Measurements from ENCODE around the gene SLBP.

Gene SLBP

DNA sequence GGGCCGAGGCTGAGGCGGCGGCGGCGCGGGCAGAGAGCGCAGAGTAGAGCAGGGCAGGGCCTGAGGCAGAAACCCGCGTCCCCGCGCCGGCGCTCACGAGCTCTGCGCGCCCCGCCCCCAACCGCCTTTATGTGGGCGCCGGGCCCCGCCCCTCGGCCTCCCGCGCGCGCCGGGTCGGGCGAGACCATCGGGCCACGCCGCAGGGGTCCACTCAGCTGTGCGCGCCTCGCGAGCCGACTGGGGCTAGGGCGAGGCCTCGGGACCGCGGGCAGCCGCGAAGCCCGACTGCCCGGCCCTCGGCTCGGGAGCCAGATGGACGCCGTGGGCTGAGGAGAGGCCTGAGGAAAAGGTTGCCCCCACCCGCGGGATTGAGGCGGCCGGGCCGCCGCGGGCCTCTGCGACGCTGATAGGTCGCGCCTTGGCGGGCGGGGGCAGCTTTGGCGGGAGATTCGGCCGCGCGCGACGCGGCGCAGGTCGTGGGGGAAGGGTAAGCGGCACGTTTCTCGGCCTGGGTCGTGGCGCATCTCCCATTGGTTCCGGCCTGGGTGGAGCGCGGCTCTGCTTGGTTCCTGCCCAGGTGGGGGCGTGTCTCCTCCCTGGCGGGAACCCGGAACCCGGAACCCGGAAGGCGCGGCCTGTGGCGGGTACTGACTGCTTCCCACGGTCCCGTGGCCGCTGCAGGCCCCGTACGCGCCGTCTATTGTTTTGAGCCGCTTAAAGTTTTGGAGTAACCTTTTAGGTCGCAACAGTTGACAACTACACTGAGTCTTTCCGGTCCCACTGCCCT, at the start of gene SLBP:
TSS of gene SLBP (minus strand) at position 104 of the 787 bp plus-strand sequence. CDS start 131 bp downstream, outside the sequence.
- peak; percentile 99 for DNase-seq

DNA sequence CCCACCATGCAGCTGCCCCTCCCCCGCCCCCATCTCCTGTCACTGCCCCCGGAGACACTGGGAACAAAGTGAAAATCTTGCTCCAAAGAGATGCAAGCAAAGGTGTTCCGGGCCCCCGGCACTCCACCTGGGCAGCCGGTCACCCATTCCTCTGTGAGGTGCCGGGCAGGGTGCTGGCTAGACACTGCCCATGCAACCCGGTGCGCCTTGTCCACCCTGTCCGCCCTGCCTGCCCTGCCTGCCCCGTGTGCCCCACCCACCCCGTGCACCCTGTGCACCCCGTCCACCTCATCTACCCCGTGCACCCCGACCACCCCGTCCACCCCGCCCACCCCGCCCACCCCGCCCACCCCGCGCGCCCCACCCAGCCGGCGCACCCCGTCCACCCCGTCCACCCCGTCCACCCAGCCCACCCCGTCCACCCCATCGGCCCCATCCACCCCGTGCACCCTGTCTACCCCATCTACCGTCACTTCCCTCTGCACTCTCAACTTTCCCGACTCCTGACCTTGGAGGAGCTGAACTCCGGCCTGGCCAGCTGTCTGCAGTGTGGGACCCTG, 49.1 kb upstream of the SLBP start:
- DNase-seq: no peak

DNA sequence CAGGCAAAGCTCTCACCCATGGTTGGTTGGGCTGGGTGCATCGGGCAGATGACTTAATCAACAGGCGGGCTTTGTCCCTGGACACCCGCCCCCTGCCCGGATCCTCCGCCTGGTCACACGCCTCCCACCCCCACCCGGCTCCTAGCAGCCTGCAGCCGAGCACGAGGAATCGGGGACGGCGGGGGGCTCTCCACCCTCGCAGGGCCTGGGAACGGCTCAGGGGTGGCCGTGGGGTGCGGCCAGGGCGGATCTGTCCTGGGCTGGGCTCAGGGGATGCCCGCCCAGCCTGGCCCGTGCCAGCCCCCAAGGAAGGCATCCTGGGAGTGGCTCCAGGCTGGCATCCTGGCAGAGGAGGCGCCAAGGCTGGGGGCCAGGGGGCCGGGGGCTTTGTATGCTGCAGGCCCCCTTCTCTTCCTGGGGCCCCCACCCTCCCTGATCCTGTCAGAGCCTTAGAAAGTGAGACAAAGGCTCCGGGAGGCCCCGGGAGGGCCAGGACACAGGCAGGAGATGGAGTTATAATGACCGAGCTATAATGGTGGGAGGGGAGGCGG, 48.5 kb upstream of the SLBP start:
- DNase-seq: no peak

DNA sequence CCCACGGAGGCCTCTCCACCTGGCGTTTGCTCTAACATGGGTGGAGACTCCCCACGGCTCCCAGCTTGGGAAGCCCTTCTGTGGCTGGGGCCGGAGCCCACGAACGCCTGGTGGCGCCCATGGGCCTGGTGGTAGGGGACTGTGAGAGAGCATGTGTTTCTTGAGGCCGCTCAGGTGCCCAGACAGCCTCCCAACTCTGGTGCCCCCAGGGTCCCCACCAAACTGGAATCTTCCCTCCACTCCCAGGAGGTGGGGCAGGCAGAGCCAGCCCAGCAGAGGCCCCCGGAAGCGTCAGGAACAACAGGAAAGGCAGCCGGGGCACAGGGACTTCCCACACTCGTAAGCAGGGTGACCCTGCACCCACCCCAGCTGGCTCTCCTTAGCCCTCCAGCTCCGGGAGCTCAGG, 47.7 kb upstream of the SLBP start:
- DNase-seq: no peak

DNA sequence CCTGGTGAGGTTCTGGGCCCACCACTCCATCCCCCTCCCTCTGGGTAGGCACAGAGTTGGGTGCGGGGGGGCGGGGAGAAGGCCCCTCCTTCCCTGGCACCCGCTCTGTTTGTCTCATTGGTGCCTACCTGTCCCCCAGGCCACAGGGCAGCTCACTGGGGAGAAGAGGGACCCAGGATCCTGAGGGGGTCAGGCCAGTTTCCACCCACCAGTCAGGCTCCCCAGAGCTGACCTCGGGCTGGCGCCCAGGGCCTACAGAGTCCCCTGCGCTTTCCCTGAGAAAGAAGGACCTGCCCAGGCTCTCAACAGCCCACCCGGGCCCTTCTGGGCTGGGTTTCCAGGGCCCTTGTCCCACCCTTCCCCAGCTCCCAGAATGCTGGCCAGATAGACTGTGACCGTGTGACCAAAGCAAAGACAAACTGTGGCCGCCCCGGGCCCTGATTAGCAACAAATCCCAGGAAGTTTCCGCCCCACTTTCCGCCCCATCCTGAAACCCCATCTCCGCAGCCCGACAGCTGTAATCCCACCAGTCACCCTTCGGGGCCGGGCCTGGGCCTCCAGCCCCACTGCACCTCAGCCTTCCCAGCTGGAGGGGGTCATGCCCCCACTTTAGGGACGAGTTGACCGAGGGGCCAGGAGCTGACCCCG, 47.2 kb upstream of the SLBP start:
- DNase-seq: no peak

DNA sequence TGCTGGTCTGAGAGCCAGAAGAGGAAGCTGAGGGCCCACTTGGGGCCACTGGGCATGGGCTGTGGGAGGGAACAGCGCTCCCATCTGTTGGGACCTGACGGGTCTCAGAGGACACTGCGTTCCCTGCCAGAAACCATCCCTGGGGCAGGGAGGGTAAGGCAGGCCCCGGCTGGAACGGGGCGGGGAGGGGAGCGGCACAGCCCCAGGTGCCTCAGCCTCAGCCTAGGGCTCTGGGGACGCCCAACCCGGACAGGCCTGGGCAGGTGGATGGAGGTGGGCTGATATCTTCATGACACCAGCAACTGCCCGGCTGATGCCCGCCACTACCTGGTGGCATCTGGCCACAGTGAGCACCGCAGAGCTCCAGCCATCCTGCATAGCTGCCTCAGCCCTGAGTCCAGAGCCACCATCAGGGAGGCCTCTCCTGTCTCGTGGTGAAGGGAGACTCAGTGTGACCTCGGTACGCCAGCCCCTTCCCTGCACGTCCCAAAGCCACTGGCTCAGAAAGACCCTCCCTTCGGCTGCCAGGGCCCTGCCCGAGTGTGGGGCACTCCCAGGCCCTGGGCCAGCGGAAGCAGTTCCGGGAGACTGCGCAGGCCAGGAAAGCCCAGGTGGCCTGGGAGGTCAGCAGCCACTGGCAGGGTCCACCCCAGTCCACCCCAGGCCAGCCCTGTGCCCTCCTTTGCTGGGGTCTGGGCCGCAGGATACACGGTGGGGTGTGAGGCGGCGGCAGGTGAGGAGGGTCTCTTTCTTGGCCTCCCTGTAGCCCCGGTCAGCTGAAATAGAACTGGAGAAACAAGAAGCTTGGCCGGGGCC, 46.4 kb upstream of the SLBP start:
- no peak for DNase-seq

DNA sequence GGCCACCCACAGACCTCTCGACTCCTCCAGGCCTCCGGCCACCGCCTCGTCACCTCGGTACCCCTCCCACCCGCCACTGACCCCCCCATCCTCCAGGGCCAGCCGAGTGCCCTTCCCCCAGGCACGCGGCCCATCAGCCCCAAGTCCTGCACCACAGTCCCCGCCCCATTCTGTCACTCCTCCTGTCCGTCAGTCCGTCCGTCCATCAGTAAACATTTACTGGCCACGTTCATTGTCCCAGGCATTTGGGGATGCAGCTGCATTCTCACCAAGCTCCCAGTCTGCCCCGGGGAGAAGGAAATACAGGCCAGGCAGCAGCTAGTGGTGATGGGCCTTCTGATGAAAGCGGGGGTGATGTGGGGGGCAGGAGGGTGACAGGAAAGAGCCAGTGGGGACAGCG, 45.7 kb upstream of the SLBP start:
- DNase-seq: no peak

DNA sequence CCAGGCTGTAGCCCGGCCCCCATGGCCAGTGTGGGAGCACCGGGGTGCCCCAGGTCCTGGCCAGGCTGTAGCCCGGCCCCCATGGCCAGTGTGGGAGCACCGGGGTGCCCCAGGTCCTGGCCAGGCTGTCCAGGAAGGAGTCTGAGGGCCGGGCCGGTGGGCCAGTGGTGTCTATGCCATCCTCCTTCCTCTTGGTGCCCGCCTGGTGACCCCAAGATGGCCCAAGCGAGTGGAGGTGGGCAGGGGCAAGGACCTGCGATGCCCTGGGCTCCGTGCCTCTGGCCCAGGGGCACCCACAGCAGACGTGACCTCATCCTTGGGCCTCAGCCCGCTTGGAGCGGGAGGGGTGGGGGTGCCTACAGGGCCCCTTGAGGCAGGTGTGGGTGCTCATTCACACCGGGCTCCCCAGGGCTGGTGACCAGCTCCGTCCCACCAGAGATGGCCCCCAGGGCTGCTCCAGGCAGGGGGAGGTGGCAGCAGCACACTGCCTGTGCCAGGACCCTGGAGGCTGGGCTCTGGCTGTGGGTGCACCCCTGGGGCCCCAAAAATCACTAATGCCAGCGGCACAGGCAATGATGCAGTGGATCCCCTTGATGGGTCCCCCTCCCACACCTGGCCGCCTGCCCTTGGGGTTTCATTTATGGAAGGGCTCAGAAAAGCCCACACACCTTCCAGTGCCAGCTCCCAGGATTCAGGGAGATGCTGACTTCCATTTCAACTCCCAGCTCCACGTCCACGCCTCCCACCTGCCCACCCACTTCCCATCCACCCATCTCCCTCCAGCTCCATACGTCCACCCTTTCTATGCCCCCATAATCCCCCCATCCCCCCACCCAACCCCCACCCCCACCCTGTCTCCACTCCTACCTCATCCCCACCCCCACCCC, 45.0 kb upstream of the SLBP start:
- no peak for DNase-seq

DNA sequence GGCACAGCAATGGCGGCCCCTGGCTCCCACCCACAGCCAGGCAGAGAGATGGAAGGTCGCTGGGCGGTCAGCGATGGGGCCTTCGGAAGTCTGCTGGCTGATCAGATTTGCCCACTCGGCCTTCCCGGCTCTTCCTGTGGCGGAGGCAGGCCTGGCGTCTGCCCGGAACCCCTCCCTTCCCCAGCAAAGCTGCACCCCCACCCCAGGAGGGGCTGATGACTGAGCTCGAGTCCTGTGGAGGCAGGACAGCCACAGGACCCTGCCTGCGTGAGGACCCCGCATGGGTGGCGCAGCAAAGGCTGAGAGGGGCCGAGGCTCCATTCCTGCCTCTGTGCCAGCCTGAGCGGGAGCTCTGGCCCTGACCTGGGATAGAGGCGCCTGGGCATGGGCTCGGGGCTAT, 44.0 kb upstream of the SLBP start:
- DNase-seq: no peak

DNA sequence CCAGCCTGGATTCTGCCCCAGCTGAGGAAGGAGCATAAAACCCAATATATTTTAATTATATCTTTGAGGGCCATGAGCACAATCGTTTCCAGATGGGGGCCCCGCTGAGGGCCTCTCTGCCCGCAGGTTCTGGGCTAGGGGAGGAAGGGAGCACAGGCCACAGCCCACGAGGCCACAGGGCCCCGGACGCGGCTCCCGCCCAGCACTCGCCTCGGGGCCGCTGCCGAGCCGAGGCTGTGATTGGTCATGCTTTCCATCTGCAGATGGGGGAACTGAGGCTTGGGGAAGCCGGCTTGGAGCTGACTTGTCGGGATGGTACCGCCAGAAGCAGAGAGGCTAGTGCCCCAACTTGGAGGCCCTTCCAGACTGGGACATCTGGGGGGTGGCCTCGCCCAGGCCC, 43.2 kb upstream of the SLBP start:
- no peak for DNase-seq

DNA sequence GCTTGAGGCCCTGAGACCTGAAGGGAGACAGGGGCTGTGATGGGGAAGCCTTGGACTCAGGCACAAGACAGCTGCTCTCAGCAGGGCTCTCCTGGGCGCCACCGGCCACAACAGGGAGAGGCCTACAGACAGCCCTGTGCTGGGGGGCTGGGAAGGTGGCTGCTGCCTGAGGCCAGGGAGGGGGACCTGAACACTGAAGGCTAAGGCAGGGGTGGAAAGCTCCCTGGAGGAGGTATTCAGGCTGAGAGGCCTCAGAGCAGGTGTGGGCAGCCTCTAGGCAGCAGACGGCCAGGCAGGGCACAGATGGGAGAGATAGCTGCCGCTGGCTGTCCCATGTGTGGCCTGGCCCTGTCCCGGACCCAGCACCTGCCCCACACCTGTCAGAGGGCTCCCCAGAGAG, 42.2 kb upstream of the SLBP start:
- no peak for DNase-seq

DNA sequence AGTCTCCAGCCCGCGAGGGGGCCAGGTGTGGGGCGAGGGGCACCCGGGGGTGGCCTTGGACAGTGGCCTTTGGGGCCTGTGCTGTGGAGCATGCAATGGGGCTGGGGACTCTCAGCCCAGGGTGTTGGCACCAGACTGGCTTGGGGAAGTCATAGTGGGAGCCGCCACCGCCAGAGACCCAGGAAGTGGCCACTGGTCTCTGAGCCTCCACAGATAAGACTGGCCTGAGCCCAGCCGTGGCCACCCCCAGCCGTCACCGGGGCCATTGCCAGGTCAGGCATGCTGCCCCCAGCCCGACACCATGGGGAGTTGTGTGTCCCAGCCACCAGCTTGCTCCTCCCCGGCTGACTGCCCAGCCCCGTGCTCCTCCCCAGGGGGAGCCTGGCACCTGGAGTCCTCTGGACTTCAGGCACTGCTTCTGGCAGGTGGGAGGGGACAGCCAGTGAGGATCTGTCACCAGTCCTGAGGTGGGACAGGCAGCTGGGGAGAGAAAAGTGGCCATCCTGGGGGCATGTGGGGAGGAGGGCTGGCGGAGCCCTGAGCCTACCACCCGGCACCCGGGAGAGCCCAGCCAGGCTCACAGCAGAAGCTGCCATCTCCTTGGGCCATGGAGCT, 41.7 kb upstream of the SLBP start:
- DNase-seq: no peak

DNA sequence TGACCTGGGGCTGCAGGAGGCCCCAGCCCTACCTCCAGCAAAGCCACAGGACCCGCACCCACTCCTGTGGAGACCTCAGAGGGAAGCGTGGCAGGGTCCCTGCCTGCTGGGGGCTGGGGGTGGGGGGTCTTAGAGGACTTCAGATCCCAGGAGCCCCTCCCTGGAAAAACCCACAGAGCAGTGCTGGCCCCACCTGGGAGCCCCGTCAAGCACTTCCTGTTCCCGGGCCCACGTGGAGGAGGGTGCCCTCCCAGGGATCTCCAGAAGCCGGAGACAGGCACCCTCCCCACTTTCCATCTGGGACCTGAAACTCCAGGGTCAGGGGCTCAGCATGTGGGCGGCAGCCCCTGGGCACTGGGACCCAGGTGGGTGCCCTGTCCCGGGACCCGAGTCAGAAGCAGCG, 41.2 kb upstream of the SLBP start:
- no peak for DNase-seq

DNA sequence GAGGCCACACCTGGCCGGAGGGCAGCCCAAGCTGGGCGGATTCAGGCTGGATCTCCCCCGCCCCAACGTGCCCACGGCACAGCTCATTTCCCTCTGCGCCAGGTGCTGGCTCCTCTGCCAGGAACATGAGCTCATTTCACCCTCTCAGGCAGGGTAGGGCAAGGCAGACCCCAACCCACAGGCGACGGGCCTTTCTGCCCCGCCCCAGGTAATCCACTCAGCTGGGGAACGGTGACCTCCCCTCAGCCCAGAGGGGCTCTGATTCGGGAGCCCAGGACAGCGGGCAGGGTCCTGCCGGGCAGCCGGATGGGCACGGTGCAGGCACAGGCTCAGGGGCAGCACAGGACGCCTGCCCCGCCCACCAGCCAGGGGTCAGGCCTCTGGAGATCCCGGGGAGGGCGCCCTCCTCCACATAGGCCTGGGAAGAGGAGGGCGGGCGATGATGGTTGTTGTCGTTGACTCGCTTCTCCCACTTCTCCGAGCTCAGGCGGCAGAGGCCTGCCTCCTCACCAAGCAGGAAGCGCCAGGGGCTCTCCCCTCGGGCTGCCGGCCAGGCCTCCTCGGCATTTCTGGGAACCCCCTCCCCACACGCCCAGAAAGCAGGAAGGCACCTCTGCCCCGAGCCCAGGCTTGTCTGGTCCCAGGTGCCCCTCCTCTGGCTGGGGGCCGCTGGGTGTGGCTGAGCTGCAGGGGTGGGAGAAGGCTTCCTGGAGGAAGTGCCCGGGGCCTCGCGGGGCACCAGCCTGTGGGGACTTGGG, 40.3 kb upstream of the SLBP start:
- peak; percentile 45 for DNase-seq

DNA sequence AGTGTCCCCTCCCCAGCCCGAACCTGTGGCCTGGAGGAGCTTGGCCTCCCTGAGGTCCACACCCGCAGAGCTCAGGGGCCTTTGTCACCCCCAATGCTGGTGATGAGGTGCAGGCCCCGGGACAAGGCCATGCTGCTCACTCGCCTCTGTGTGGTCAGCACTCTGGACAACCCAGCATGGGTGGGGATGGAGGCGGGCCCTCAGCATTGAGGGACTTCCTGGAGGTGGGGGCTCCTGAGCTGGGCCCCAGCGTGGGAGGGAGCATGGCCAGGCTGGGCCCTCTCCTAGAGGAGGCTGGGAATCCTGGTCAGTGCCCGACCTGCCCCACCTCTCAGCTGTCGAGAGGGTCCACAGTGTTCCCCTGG, 39.8 kb upstream of the SLBP start:
- DNase-seq: no peak

DNA sequence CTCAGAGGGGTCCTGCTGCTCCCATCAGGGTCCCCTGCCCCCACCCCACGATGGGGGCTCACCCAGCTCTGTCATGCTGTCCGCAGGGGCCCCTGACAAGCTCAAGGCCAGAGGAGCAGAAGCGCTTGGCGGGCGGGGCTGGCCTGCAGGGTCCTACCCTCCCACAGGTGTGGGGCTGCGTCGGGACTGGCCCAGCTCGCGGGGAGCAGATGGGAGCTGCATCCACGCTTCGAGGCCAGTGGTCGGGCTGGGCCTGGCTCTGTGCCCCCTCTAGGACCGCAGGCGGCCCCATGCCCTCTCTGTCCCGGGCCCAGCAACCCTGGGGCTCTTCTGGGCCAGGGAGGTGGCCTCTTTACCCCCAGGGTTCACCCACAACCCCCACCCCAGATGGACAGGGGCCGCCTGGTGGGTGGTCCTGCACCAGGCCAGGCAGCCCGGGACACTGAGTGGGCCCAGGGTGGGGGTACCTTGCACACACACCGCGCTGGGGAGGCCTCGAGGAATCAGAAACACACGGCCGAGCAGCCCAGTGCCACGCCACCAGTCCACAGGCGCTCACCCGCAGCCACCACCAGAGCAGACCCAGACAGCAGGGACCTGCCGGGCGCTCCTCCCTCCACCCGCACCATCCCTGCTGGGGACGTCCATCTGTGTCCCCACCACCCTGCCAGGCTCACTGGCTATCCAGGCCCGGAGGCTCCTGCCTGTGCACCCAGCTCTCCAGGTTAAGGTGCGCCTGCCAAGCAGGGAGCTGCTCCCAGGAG, 39.2 kb upstream of the SLBP start:
- no peak for DNase-seq

DNA sequence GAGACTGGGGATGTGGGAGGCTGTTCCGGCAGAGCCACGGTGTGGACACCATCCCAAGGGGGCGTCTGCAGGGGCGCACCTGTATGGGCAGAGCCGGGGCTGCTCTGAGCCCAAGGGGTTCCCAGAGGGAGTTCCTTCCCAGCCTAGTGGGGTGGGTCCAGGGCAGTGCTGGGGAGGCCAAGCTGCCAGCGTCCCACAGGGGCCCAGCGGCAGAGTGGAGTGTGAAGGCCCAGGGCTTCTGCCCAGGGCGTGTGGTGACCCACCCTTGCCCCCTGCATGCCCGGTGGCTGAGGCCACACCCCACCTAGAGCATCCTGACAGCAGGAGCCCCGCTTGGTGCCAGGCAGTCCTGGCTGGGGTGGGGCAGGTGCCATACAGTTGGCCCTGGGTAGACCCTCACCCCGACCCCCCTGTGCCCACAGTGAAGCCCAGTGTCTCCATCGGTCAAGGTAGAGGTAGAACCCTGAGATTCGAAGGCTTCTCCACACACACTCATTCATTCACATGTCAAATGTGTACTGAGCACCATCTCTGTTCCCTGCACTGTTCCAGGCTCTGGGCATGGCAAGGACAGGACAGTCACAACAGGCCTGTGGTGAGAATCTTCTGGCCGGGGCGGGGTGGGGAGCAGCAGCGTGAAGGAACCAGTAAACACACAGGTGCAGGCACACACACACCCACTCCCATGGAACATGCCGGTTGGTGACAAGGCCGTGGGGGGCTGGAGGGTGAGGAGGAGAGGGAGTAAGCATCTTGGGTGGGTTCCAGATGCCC, 38.4 kb upstream of the SLBP start:
- DNase-seq: no peak

DNA sequence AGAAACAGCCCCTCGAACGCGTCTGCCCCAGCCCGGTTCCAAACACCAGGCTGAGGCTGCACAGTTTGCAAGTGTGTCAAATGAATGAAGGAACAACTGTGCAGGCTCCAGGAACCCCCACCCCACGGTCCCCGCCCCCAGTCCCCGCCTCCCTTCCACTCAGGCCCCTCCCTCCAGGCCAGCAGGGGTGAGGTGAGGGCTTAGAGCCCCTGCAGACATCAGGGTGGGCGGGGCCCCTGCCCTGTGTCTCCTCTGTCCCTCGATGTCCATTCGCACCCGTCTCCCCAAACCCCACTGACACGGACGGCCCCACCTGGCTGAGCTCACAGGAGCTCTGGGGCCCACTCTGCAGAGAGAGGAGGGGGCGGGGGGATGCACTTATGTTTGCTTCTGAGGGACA, 37.7 kb upstream of the SLBP start:
- no peak for DNase-seq

DNA sequence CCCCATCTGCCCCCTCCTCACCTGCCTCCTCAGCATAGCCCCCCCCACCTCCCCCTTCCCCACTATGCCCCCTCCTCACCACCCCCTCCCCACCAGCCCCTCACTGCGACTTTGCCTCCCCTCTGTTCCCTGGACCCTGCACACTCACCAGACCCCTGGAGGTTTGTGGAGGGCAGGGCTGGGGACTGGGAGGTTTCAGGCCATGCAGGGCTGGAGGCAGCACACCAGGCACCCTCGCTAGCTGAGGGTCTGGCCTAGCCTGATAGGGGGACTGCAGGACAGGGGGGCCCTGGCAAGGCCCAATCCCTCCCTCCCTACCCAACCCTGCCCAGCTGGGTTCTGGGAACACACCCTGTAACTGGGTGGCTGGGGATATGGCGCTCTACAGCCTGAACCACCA, 37.3 kb upstream of the SLBP start:
- no peak for DNase-seq

All from stimulated activated CD4-positive, alpha-beta T cell treated with anti-CD3 and anti-CD28 coated beads, Interleukin-1b, Interleukin-23, amount 100 ng/mL, for 48 hours (primary cell).